Measurements from ENCODE around the gene CAMK4. TPM values are rescaled to one million over a fixed set of nuclear protein-coding genes. Genes with fewer than 3 reads are reported as not detected.

The CAMK4 gene
- total RNA-seq, 1 experiment from 2014 or later = 6.3 TPM

- peaks cover 45 to 57% of the 10 kb centered on the region in 2 experiments for H3K4me1 Mint-ChIP-seq
- H3K9ac ChIP-seq (ENCODE audit: extremely low read depth, insufficient read length, low read length) = peak overlapping the region; percentile 75
- no peak overlapping the region for H3K4ac ChIP-seq (ENCODE audit: low read depth, low read length)
- no peak overlapping the region for H2AFZ ChIP-seq (ENCODE audit: low read length)
- no peak overlapping the region for H3T11ph ChIP-seq (ENCODE audit: low read length)
- H3K23ac ChIP-seq (ENCODE audit: insufficient read length, low read depth, low read length) = no peak overlapping the region
- no peak for TF ChIP-seq CTCF (conservative IDR thresholded peaks at IDR 0.05)
- H3K56ac ChIP-seq (ENCODE audit: insufficient read length, low read depth, low read length) = no peak overlapping the region
- H3K27ac Mint-ChIP-seq = peak overlapping the region; percentile 93 to 99 (median 96)
- DNase-seq = no peak
- H3K9me3 Mint-ChIP-seq = no peaks in the 10 kb centered on the region
- H3K4me3 Mint-ChIP-seq = peak overlapping the region; percentile 85 to 96
- H3K9me3 ChIP-seq (ENCODE audit: control insufficient read depth, low read depth, low read length) = no peaks in the 10 kb centered on the region
- no peak overlapping the region for H2BK12ac ChIP-seq (ENCODE audit: insufficient read length, low read depth, low read length)
- no peaks in the 10 kb centered on the region for H3K27me3 ChIP-seq (ENCODE audit: insufficient read depth, low read length)
- peaks cover 2% of the 10 kb centered on the region; the same call in 1 of the 2 replicates for H3K4me1 ChIP-seq (ENCODE audit: insufficient read depth, low read length)
- H4K5ac ChIP-seq (ENCODE audit: insufficient read length, low read depth, low read length) = no peak overlapping the region
- H2BK20ac ChIP-seq (ENCODE audit: low read depth, low read length, poor library complexity, severe bottlenecking) = no peak overlapping the region
- peak overlapping the region; percentile 81 for H3K4me2 ChIP-seq (ENCODE audit: insufficient read depth, insufficient read length, low read length)
- no peak overlapping the region for H4K91ac ChIP-seq (ENCODE audit: insufficient read length, low read depth, low read length)
- no peaks in the 10 kb centered on the region for H3K79me1 ChIP-seq (ENCODE audit: insufficient read depth, low read depth, low read length, poor library complexity, severe bottlenecking)
- H2BK15ac ChIP-seq (ENCODE audit: low read depth, low read length) = no peak overlapping the region
- H2AK5ac ChIP-seq (ENCODE audit: insufficient read length, low read length) = no peak overlapping the region
- H3K27me3 Mint-ChIP-seq (ENCODE audit: low read depth) = no peaks in the 10 kb centered on the region
- H3K27ac ChIP-seq (ENCODE audit: insufficient read length, low read depth, low read length) = peak overlapping the region; percentile 34
- peak overlapping the region; percentile 66 for H3K18ac ChIP-seq (ENCODE audit: insufficient read length, low read depth, low read length)
- no peaks in the 10 kb centered on the region for H3K23me2 ChIP-seq (ENCODE audit: insufficient read length, low read depth, low read length, poor library complexity, severe bottlenecking)
- no peaks in the 10 kb centered on the region; a peak in 1 of 7 replicates for H3K36me3 Mint-ChIP-seq (ENCODE audit: insufficient read depth in 1 of 3, low read depth in 3 of 3)
- H4K8ac ChIP-seq (replicated peaks; ENCODE audit: insufficient read length, low read depth, low read length) = no peak overlapping the region
- H3K79me2 ChIP-seq (ENCODE audit: insufficient read depth, low read length) = peaks cover 37% of the 10 kb centered on the region
- peak overlapping the region; percentile 83 for H3K14ac ChIP-seq (ENCODE audit: insufficient read depth, low read length)
- H4K20me1 ChIP-seq (ENCODE audit: control insufficient read depth, insufficient read depth, insufficient read length) = no peaks in the 10 kb centered on the region
- no peak overlapping the region for H2BK120ac ChIP-seq (ENCODE audit: low read depth, low read length, poor library complexity, severe bottlenecking)
- no CpG with 5 or more reads among the region's 32 CpGs for WGBS (ENCODE audit: extremely low coverage, insufficient read length, low lambda C conversion rate)
- no peak overlapping the region for H2BK5ac ChIP-seq (ENCODE audit: insufficient read length, low read length)
These were observed 287.7 kb downstream of the CAMK4 start for GRCh38 chr5:111511831-111512374.
